Right ventricle myocardium inferior (tissue), 1 donor: ENCODE measurements around the gene KY. TPM values are rescaled to one million over a fixed set of nuclear protein-coding genes. Genes with fewer than 3 reads are reported as not detected.
A peak's percentile ranks its signal among the peaks of the same experiment; 100 is the strongest.

Experiments used
- ATAC-seq: fragments of 200-7000 bp; cut with Tn5 transposase; one replicate; pipeline ENCODE4 v1.9.1; 2020; ENCODE audit warnings: mild to moderate bottlenecking, moderate library complexity
- DNase-seq: peaks from one replicate; pipeline ENCODE4 v3.0.0; 2021; ENCODE audit errors: missing footprints
- intact Hi-C: fragments of 100-400 bp; cut with DNase I; formaldehyde crosslinking; loops from one replicate; pipeline ENCODE4 v1.11.0; 2022
- total RNA-seq: library from RNA; stranded (reverse); fragmentation: NEBNext Ultra II Directional; extraction: Animal tissue kit (Norgen Biotek cat#: 25700); gene quantifications from one replicate; pipeline ENCODE4 v1.2.1, GENCODE V29; 2021
- donor health status: DM: no; HTN: yes; CAD: no; lungs with severe emphysema.

KY gene
- total RNA-seq, 1 donor from 2014 or later, result 16.7 TPM

GRCh38 chr3:134609821-134610431, 40.9 kb downstream of the KY start:
- DNase-seq, result no peak
- intact Hi-C loops, result no loop called here
- no peak for ATAC-seq

- intact Hi-C loops, result no loop called here
- DNase-seq (no peak), ATAC-seq (no peak)
Measured at GRCh38 chr3:134608771-134609435, 41.9 kb downstream of the KY start.

DNA sequence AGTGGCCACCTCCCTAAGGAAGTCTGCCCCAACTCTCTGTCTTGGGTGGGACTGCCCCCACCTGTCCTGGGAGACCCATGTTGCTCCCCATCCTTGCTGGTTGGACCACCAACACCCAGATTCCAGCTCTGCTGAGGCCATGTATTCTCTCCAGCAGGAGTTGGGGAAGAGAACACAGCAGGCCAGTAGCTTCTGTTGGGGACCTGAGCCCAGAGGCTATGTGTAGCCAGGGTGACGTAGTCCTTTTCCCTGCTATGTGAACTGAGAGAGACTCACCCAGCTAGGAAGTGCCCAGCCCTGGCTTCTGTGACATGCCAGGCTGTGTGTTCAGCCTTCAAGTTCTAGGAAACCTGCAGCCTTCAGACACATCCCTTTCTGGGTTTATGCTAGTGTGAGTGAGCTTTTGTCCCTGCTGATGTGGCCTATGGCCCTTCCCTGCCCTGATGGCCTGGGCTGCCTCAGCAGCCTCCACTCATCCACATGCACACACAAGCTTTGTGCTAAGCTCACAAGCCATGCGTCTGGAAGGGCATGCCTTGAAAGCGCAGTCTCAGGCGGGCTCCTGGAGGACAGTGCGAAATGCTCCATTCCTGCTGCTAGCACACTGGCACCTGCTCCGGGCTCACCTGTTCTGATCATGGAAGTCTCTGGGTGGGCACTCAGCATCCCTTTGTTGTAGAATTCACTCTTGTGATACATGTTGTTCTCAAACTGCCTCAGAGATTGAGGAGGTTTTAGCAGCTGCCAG, 42.6 kb downstream of the KY start:
- intact Hi-C loops, result no loop called here
- no peak for DNase-seq

GRCh38 chr3:134607054-134608022, 43.5 kb downstream of the KY start:
- DNase-seq, result no peak
- ATAC-seq, result no peak
- intact Hi-C loops, result no loop called here

More for the DNA sequence above, 42.6 kb downstream of the KY start:
- no peak for ATAC-seq

GRCh38 chr3:134606033-134607025, 44.5 kb downstream of the KY start:
- intact Hi-C loops, result no loop called here
- ATAC-seq (no peak), DNase-seq (no peak)

- intact Hi-C loops, result no loop called here
- no peak for ATAC-seq
- DNase-seq, result no peak
Measured at GRCh38 chr3:134605556-134605955, 45.3 kb downstream of the KY start.

GRCh38 chr3:134603956-134604355, 46.9 kb downstream of the KY start:
- ATAC-seq, result no peak
- intact Hi-C loops, result loop anchor here (5.0 kb wide), 3 partner anchors 153 to 898 kb away; no protein-coding TSS in a partner anchor
- no peak for DNase-seq

- DNase-seq, result no peak
Measured at GRCh38 chr3:134603480-134603879, 47.3 kb downstream of the KY start.

GRCh38 chr3:134602440-134602814, 48.4 kb downstream of the KY start:
- intact Hi-C loops, result loop anchor here (5.0 kb wide), 3 partner anchors 155 to 900 kb away; no protein-coding TSS in a partner anchor
- no peak for ATAC-seq
- no peak for DNase-seq

More at GRCh38 chr3:134603480-134603879, 47.3 kb downstream of the KY start:
- intact Hi-C loops, result loop anchor here (5.0 kb wide), 3 partner anchors 154 to 899 kb away; no protein-coding TSS in a partner anchor
- no peak for ATAC-seq

DNA sequence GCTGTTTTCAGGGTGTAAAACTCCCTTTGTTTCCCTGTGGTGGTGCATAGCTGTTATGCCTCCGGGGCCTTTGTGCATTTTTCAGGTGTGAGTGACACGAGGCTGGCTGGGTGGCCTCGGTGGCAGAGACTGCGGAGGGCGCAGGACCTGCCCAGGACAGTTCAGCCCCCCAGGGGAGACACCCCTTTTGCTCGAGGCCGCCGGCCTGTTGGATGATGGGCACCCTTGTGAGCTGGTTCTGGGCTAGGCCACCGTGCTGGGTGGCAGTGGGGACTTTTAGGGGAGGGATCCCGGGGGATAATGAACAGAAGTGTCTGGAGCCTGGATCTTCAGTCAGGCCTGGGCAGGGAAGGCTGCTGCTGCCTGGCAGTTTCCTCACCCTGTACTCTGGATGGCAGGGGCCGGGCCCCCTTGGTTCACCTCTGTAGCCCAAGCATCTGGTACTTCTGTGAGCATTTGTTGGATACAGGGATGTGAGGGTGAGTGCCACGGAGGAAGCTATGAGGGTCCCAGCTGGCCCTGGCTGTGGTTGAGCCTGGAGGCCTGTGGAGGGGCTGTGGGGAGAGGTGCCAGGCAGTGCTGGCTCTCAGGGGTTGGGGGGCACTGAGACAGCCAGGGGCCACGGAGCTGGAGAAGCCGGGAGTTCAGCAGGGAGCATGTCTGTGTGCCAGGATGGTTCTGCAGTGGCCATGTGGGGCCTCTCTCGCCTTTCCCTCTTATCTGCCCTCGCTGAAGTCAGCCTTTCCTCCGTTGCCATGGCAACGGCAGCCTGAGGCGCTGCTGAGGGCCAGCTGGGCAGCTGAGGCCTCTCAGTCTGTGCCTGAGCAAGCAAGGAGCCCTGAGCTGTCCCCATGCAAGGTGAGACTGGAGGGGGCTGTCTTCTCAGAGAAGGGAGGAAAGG, 49.0 kb downstream of the KY start:
- no peak for DNase-seq
- intact Hi-C loops, result loop anchor here (2.0 to 5.0 kb wide), 4 partner anchors 156 to 1293 kb away; no protein-coding TSS in a partner anchor
- ATAC-seq, result peak; percentile 11

GRCh38 chr3:134600685-134601463, 49.9 kb downstream of the KY start:
- DNase-seq (peak; percentile 91), ATAC-seq (peak; percentile 60)
- intact Hi-C loops, result loop anchor here (2.0 to 5.0 kb wide), 4 partner anchors 156 to 1294 kb away; no protein-coding TSS in a partner anchor

DNA sequence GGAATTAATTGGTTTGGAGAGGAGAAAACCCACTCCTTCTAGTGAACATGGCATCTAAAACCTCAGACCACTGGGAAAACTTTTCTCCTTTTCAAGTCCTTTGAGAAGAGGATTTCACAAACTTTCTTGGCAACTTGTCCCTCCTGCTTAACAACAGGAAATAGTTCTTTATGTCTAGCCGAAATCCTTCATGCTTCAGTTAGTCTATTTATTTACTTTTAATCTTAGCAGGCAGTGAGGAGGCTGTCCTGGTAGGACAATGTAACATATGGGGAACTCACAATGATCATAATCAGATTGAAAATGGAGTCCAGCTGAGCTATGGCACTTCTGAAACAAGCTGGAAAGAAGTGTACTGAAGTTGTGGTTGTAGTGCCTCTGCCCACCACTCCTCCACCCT, 50.6 kb downstream of the KY start:
- DNase-seq (no peak), ATAC-seq (no peak)

GRCh38 chr3:134598763-134599545, 51.9 kb downstream of the KY start:
- ATAC-seq (no peak), DNase-seq (no peak)
- intact Hi-C loops, result no loop called here

More for the DNA sequence above, 50.6 kb downstream of the KY start:
- intact Hi-C loops, result loop anchor here (2.0 to 5.0 kb wide), 4 partner anchors 157 to 1295 kb away; no protein-coding TSS in a partner anchor

DNA sequence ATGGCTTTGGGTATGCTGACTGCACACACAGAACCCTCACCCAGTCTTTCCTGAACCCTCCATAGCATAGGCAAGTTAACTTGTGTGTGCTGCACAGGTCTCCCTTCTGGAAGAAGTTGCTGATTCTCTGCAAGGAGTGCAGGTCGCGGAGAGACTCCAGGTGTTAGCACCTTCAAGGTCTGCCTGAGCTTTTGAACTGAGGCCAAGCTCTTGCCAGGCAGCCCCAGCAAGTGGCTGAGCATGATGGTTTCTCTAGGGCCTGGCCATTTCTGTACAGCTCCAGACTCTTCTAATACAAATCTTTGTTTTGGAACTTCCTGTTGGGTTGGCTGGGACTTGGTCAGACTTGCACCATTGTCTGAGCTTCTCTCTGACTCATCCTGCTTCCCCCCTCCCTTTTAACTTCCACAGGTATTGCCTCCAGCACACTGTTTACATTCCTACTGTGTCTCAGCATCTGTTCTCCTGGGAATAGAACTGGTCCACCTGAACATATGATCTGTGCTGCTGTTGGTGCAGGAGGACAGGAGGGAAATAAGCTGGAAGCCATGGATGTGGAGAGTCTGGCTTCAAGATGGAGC, 53.3 kb downstream of the KY start:
- DNase-seq (no peak), ATAC-seq (no peak)
- intact Hi-C loops, result no loop called here
